ENCODE measurements around the gene DOK6. TPM values are rescaled to one million over a fixed set of nuclear protein-coding genes. Genes with fewer than 3 reads are reported as not detected.
"Not testable (repeated sequence)": the region's sequence is repeated elsewhere in the genome, so short reads cannot be mapped to it uniquely, and the experiment has no call there.

DOK6 gene
- total and polyA plus RNA-seq, 10 of the 15 experiments (the other 5 are each of a cell fraction or from before 2014, with no cell fraction given), result 0.01 to 0.09 (median 0.04) TPM; not detected in 4

- H3K4me1 ChIP-seq (ENCODE audit: control insufficient read depth, insufficient read depth, low read length), result no peaks in the 10 kb centered on the region
Observed at GRCh38 chr18:69830189-69830588, 429.5 kb downstream of the DOK6 start.

GRCh38 chr18:69834980-69835379 lies 434.3 kb downstream of the DOK6 start:
- intact Hi-C loops (cut with micrococcal nuclease; ENCODE audit: unreplicated experiment); RAD21 ChIA-PET (ENCODE audit: unreplicated experiment): not testable (repeated sequence)

More at GRCh38 chr18:69830189-69830588, 429.5 kb downstream of the DOK6 start:
- no peak for TF ChIP-seq SMAD1 (IDR thresholded peaks at IDR 0.05; ENCODE audit: low read depth, partially characterized antibody)
- no peak for TF ChIP-seq E2F4 (IDR thresholded peaks at IDR 0.05; ENCODE audit: low read depth, low read length)
- TF ChIP-seq RELB (IDR thresholded peaks at IDR 0.05; ENCODE audit: low read depth), result no peak
- no peaks in the 10 kb centered on the region for H3K27me3 ChIP-seq (replicated peaks in 1 of 2; ENCODE audit: control insufficient read depth in 2 of 2, insufficient read depth in 2 of 2, low read length in 1 of 2)
- no peak overlapping the region for H3K27ac ChIP-seq (ENCODE audit: control insufficient read depth, insufficient read depth)
- H3K36me3 ChIP-seq (ENCODE audit: control insufficient read depth in 2 of 2, insufficient read depth in 2 of 2, low read length in 1 of 2), result peaks cover 0 to 2% of the 10 kb centered on the region in 2 experiments; a peak in 1 of 4 replicates
- in situ Hi-C loops (cut with MboI), result no loop called here
- H3K9me3 ChIP-seq (replicated peaks; ENCODE audit: control insufficient read depth, insufficient read depth, low read length), result no peaks in the 10 kb centered on the region
- ChIA-PET SMC1A (ENCODE audit: uncharacterized antibody, unreplicated experiment) (interaction anchor here (1.2 kb wide), 1 partner anchor 10 kb away, joined by 3 read pairs; no protein-coding TSS in a partner anchor), CTCF (interaction anchor here (1.2 kb wide), 1 partner anchor 10 kb away, joined by 4 read pairs; no protein-coding TSS in a partner anchor), POLR2A (interaction anchor here (0.6 kb wide), 1 partner anchor 396 kb away, joined by 3 read pairs; no protein-coding TSS in a partner anchor), RAD21 (ENCODE audit: unreplicated experiment) (no interaction called here)
- H2AFZ ChIP-seq (ENCODE audit: control insufficient read depth, low read depth, low read length), result no peak overlapping the region
- no peaks in the 10 kb centered on the region for H3K79me2 ChIP-seq (ENCODE audit: control insufficient read depth, insufficient read depth, low read length)
- no TSS peak for BruUV-seq (replicated peaks)
- ATAC-seq (no peak), FAIRE-seq (no peak), DNase-seq (ENCODE audit: low read depth, low spot score) (no peak)
- H4K20me1 ChIP-seq (ENCODE audit: control insufficient read depth, insufficient read depth), result no peaks in the 10 kb centered on the region
- intact Hi-C loops (cut with micrococcal nuclease; ENCODE audit: unreplicated experiment), result no loop called here
- H3K4me2 ChIP-seq (ENCODE audit: control insufficient read depth, insufficient read depth), result no peak overlapping the region
- no peak overlapping the region for H3K9ac ChIP-seq (ENCODE audit: control insufficient read depth, insufficient read depth, low read length)
- WGBS (ENCODE audit: insufficient coverage, insufficient replicate concordance, low lambda C conversion rate, missing lambda C conversion rate), result 6% methylated on average over 1 of the region's 1 CpG
- no peak overlapping the region for H3K4me3 ChIP-seq

More at GRCh38 chr18:69834980-69835379, 434.3 kb downstream of the DOK6 start:
- in situ Hi-C loops (cut with MboI); H4K20me1 ChIP-seq (ENCODE audit: control insufficient read depth, insufficient read depth); H3K36me3 ChIP-seq (ENCODE audit: control insufficient read depth in 2 of 2, insufficient read depth in 2 of 2, low read length in 1 of 2); FAIRE-seq; H3K27me3 ChIP-seq (replicated peaks in 1 of 2; ENCODE audit: control insufficient read depth in 2 of 2, insufficient read depth in 2 of 2, low read length in 1 of 2); SMC1A ChIA-PET (ENCODE audit: uncharacterized antibody, unreplicated experiment); H3K9me3 ChIP-seq (replicated peaks; ENCODE audit: control insufficient read depth, insufficient read depth, low read length); H3K4me2 ChIP-seq (ENCODE audit: control insufficient read depth, insufficient read depth); H3K4me3 ChIP-seq; H3K79me2 ChIP-seq (ENCODE audit: control insufficient read depth, insufficient read depth, low read length); ATAC-seq; POLR2A ChIA-PET; H3K9ac ChIP-seq (ENCODE audit: control insufficient read depth, insufficient read depth, low read length); H3K27ac ChIP-seq (ENCODE audit: control insufficient read depth, insufficient read depth); H3K4me1 ChIP-seq (ENCODE audit: control insufficient read depth, insufficient read depth, low read length); H2AFZ ChIP-seq (ENCODE audit: control insufficient read depth, low read depth, low read length); DNase-seq (ENCODE audit: low read depth, low spot score); BruUV-seq (replicated peaks): not testable (repeated sequence)
- CTCF ChIA-PET, result interaction anchor here (1.2 kb wide), 1 partner anchor 47 kb away, joined by 4 read pairs; no protein-coding TSS in a partner anchor
- 64% methylated on average over 12 of the region's 12 CpGs for WGBS (ENCODE audit: insufficient coverage, insufficient replicate concordance, low lambda C conversion rate, missing lambda C conversion rate)
